GM19395 (cell line): ENCODE data around the gene TAF1B.

ENCODE experiments used
- ATAC-seq: cut with Tn5 transposase; IDR thresholded peaks from one replicate; pipeline ENCODE4 v1.9.1; 2021; ENCODE audit warnings: mild to moderate bottlenecking, moderate library complexity; ENCODE audit not compliant: unreplicated experiment

Gene TAF1B

GRCh38 chr2:9807555-9808305 lies 35.5 kb upstream of the TAF1B start:
- ATAC-seq: no peak

- no peak for ATAC-seq
Measured at GRCh38 chr2:9808334-9809063, 34.8 kb upstream of the TAF1B start.

GRCh38 chr2:9809064-9809356 lies 34.3 kb upstream of the TAF1B start:
- no peak for ATAC-seq

GRCh38 chr2:9809448-9810088 lies 33.7 kb upstream of the TAF1B start:
- ATAC-seq: no peak

- no peak for ATAC-seq
Measured at GRCh38 chr2:9811216-9811615, 32.1 kb upstream of the TAF1B start.

- ATAC-seq: no peak
Measured at GRCh38 chr2:9811679-9812511, 31.4 kb upstream of the TAF1B start.

- ATAC-seq: no peak
Measured at GRCh38 chr2:9812945-9813311, 30.3 kb upstream of the TAF1B start.

- ATAC-seq: peak; percentile 68
Measured at GRCh38 chr2:9813312-9814128, 29.8 kb upstream of the TAF1B start.

GRCh38 chr2:9814129-9814868 lies 29.0 kb upstream of the TAF1B start:
- ATAC-seq: no peak

GRCh38 chr2:9815076-9815475 lies 28.2 kb upstream of the TAF1B start:
- ATAC-seq: no peak

GRCh38 chr2:9815844-9816279 lies 27.4 kb upstream of the TAF1B start:
- ATAC-seq: no peak

- ATAC-seq: no peak
Measured at GRCh38 chr2:9818097-9818496, 25.2 kb upstream of the TAF1B start.

- ATAC-seq: no peak
Measured at GRCh38 chr2:9819551-9819950, 23.7 kb upstream of the TAF1B start.

GRCh38 chr2:9820020-9820973 lies 23.0 kb upstream of the TAF1B start:
- ATAC-seq: no peak

GRCh38 chr2:9821805-9822445 lies 21.3 kb upstream of the TAF1B start:
- ATAC-seq: no peak

GRCh38 chr2:9824441-9824840 lies 18.8 kb upstream of the TAF1B start:
- ATAC-seq: no peak

- ATAC-seq: no peak
Measured at GRCh38 chr2:9824956-9825720, 18.1 kb upstream of the TAF1B start.
